ENCODE measurements around the gene ARHGAP22.

Gene ARHGAP22

DNA sequence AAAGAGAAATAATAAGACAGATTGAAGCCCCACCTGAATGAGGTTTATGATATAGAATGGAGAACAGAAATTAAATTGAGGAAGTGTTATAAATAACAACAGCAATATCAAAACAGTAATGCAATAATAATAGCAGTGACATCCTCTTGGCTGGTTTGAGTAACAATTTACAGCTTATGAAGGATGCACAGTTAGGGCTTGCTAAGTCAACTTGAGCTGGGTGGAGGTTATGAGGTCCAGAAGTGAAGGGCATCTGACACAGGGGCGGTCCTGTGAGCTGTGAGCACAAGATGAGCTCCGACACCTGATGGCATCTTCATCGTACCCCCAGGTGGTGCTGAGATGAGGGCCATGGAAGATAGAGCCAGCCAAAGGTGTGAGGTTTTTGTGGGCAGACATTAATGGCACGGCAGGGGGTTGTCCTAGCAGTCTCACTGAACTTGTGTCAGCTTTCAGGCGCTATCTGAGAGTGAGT lies 30.5 kb downstream of the ARHGAP22 start:
- TF ChIP-seq POLR2AphosphoS5 (IDR thresholded peaks at IDR 0.05; ENCODE audit: low read depth, low read length) (no peak), FOXP2 (optimal IDR thresholded peaks at IDR 0.05; ENCODE audit: borderline replicate concordance, extremely low read depth, extremely low read length, insufficient read depth) (no peak), SIN3A (IDR thresholded peaks at IDR 0.05; ENCODE audit: borderline replicate concordance, insufficient read depth, low read length) (no peak), TAF1 (IDR thresholded peaks at IDR 0.05; ENCODE audit: borderline replicate concordance, insufficient read depth, low read length) (no peak)
- TF ChIP-seq, protein P1, sequence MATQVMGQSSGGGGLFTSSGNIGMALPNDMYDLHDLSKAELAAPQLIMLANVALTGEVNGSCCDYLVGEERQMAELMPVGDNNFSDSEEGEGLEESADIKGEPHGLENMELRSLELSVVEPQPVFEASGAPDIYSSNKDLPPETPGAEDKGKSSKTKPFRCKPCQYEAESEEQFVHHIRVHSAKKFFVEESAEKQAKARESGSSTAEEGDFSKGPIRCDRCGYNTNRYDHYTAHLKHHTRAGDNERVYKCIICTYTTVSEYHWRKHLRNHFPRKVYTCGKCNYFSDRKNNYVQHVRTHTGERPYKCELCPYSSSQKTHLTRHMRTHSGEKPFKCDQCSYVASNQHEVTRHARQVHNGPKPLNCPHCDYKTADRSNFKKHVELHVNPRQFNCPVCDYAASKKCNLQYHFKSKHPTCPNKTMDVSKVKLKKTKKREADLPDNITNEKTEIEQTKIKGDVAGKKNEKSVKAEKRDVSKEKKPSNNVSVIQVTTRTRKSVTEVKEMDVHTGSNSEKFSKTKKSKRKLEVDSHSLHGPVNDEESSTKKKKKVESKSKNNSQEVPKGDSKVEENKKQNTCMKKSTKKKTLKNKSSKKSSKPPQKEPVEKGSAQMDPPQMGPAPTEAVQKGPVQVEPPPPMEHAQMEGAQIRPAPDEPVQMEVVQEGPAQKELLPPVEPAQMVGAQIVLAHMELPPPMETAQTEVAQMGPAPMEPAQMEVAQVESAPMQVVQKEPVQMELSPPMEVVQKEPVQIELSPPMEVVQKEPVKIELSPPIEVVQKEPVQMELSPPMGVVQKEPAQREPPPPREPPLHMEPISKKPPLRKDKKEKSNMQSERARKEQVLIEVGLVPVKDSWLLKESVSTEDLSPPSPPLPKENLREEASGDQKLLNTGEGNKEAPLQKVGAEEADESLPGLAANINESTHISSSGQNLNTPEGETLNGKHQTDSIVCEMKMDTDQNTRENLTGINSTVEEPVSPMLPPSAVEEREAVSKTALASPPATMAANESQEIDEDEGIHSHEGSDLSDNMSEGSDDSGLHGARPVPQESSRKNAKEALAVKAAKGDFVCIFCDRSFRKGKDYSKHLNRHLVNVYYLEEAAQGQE (IDR thresholded peaks at IDR 0.05; ENCODE audit: insufficient read depth in 1 of 2, low read depth in 2 of 2, low read length in 2 of 2) = no peak

DNA sequence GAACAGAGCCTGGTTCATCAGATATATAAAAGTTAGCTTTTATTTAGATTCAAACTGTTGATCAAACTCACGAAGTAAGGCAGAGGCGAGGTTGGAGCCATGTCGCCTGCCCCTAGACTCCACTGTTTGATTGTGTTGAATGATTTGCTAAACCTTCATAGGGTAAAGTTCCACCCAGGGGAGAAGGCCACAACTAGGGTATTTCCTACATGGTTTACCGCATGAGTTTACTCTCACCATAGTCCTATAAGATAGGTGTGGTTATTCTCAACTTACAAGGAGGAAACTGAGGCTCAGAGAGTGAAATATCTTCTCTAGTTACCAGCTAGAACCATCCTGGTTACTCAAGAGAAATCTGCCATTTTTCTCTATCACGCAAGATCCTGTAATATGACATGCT lies 31.8 kb downstream of the ARHGAP22 start:
- TF ChIP-seq TAF1 (IDR thresholded peaks at IDR 0.05; ENCODE audit: borderline replicate concordance, insufficient read depth, low read length) (no peak), SIN3A (IDR thresholded peaks at IDR 0.05; ENCODE audit: borderline replicate concordance, insufficient read depth, low read length) (no peak), POLR2AphosphoS5 (IDR thresholded peaks at IDR 0.05; ENCODE audit: low read depth, low read length) (no peak), FOXP2 (optimal IDR thresholded peaks at IDR 0.05; ENCODE audit: borderline replicate concordance, extremely low read depth, extremely low read length, insufficient read depth) (no peak)
- TF ChIP-seq, protein P1 (IDR thresholded peaks at IDR 0.05; ENCODE audit: insufficient read depth in 1 of 2, low read depth in 2 of 2, low read length in 2 of 2) = no peak

DNA sequence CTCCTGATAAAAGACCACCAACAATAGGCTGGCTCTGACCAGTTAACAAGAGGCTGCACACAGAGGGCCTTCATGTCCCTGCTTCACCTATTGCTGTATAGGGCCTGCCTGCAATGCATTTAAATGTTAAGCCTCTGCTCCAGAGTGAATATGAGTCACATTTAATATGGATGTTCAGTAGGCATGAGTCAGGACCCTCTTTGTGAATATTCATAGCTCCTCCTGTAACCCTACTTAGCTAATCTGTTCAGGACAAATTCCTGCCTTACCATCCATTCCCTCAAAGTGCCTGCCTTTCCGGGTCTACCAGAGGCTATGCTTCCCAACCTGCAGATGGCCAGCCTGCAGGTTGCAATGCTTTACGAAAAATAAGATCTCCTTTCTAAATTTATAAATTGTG lies 32.5 kb downstream of the ARHGAP22 start:
- TF ChIP-seq SIN3A (IDR thresholded peaks at IDR 0.05; ENCODE audit: borderline replicate concordance, insufficient read depth, low read length) (no peak), POLR2AphosphoS5 (IDR thresholded peaks at IDR 0.05; ENCODE audit: low read depth, low read length) (no peak), FOXP2 (optimal IDR thresholded peaks at IDR 0.05; ENCODE audit: borderline replicate concordance, extremely low read depth, extremely low read length, insufficient read depth) (no peak), TAF1 (IDR thresholded peaks at IDR 0.05; ENCODE audit: borderline replicate concordance, insufficient read depth, low read length) (no peak)
- TF ChIP-seq, protein P1 (IDR thresholded peaks at IDR 0.05; ENCODE audit: insufficient read depth in 1 of 2, low read depth in 2 of 2, low read length in 2 of 2) = no peak

DNA sequence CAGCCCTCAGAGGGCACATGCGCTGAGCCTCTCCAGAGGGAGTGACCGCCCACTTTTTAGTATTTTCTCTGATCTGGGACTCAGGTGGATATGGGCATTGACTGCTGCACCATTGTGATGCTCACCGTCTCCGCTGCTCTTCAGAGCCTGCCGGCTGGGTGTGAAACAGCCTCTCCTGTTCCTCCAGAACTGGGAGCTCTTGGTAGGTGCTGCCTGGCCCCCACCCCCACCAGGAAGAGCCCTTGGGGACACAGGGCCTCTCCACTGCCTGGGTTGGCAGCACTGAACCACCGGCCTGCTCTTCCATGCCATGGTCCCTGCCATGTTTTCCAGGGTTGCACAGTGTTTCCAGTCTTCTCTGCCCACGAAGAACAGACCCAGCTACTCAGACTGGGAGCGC lies 36.3 kb downstream of the ARHGAP22 start:
- TF ChIP-seq TAF1 (IDR thresholded peaks at IDR 0.05; ENCODE audit: borderline replicate concordance, insufficient read depth, low read length) (no peak), SIN3A (IDR thresholded peaks at IDR 0.05; ENCODE audit: borderline replicate concordance, insufficient read depth, low read length) (no peak), FOXP2 (optimal IDR thresholded peaks at IDR 0.05; ENCODE audit: borderline replicate concordance, extremely low read depth, extremely low read length, insufficient read depth) (no peak), POLR2AphosphoS5 (IDR thresholded peaks at IDR 0.05; ENCODE audit: low read depth, low read length) (no peak)
- TF ChIP-seq, protein P1 (IDR thresholded peaks at IDR 0.05; ENCODE audit: insufficient read depth in 1 of 2, low read depth in 2 of 2, low read length in 2 of 2) = no peak

DNA sequence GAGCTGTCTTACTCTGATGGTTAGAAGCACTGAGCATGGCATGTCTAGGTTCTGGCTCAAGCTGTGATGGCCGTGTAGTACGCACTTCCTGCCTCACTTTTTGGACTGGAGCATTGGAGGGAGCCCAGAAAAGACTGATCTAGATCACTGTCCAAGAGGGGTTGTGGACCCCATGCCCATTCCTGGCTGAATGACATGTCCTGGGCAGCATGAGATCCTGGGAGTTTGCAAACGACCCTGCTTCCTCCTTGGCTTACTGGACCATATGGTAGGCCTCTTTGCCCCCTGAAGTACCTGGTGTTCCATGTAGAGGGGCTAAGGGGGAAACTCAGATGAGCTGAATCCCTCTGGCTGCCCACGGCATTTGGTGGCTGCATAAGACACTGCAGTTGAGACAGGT lies 36.7 kb downstream of the ARHGAP22 start:
- TF ChIP-seq TAF1 (IDR thresholded peaks at IDR 0.05; ENCODE audit: borderline replicate concordance, insufficient read depth, low read length) (no peak), SIN3A (IDR thresholded peaks at IDR 0.05; ENCODE audit: borderline replicate concordance, insufficient read depth, low read length) (no peak), FOXP2 (optimal IDR thresholded peaks at IDR 0.05; ENCODE audit: borderline replicate concordance, extremely low read depth, extremely low read length, insufficient read depth) (no peak), POLR2AphosphoS5 (IDR thresholded peaks at IDR 0.05; ENCODE audit: low read depth, low read length) (no peak)
- TF ChIP-seq, protein P1 (IDR thresholded peaks at IDR 0.05; ENCODE audit: insufficient read depth in 1 of 2, low read depth in 2 of 2, low read length in 2 of 2) = no peak

All from PFSK-1 (cell line).